Liver (tissue), 9 donors: ENCODE measurements around the gene METTL17. TPM values are rescaled to one million over a fixed set of nuclear protein-coding genes. Genes with fewer than 3 reads are reported as not detected.
A peak's percentile ranks its signal among the peaks of the same experiment; 100 is the strongest.
"Not testable (repeated sequence)": the region's sequence is repeated elsewhere in the genome, so short reads cannot be mapped to it uniquely, and the experiment has no call there.

Experiments
- DNase-seq: peaks from one replicate; pipeline ENCODE4 v3.0.0-alpha.2; 2017; ENCODE audit warnings: low spot score
- H3K27ac ChIP-seq, 2 donors: one replicate each; pipeline ENCODE4 v1.7.0; 2013; ENCODE audit warnings: inconsistent platforms in 2 of 2, low read length in 2 of 2, control low read depth in 1 of 2, low read depth in 1 of 2, mild to moderate bottlenecking in 1 of 2
- H3K27me3 ChIP-seq, 4 donors: one replicate each; pipeline versions ENCODE4 v1.6.1 to v1.7.0; 2013; ENCODE audit warnings: low read length in 3 of 4, inconsistent platforms in 1 of 4, mild to moderate bottlenecking in 1 of 4, moderate library complexity in 1 of 4; ENCODE audit not compliant: control insufficient read depth in 4 of 4, insufficient read depth in 4 of 4
- H3K36me3 ChIP-seq, 4 donors: one replicate each; pipeline versions ENCODE4 v1.6.1 to v1.7.0; 2013; ENCODE audit warnings: low read length in 3 of 4, mild to moderate bottlenecking in 3 of 4, low read depth in 1 of 4, moderate library complexity in 1 of 4; ENCODE audit not compliant: control insufficient read depth in 4 of 4, insufficient read depth in 3 of 4
- H3K4me1 ChIP-seq, 4 donors: one replicate each; pipeline versions ENCODE4 v1.6.1 to v1.7.0; 2013; ENCODE audit warnings: low read length in 3 of 4, mild to moderate bottlenecking in 3 of 4, moderate library complexity in 1 of 4; ENCODE audit not compliant: control insufficient read depth in 4 of 4, insufficient read depth in 4 of 4
- H3K4me3 ChIP-seq, 3 donors: one replicate each; pipeline versions ENCODE4 v1.6.1 to v1.7.0; 2013; ENCODE audit warnings: low read length in 3 of 3, control low read depth in 1 of 3, low read depth in 1 of 3, mild to moderate bottlenecking in 1 of 3
- H3K9ac ChIP-seq, 2 donors: one replicate each; pipeline ENCODE4 v1.7.0; 2013; ENCODE audit warnings: low read length in 2 of 2, mild to moderate bottlenecking in 2 of 2, moderate library complexity in 2 of 2, control low read depth in 1 of 2, low read depth in 1 of 2
- H3K9me3 ChIP-seq, 4 donors: one replicate each; pipeline versions ENCODE4 v1.6.1 to v1.7.0; 2013; ENCODE audit warnings: low read length in 3 of 4; ENCODE audit not compliant: control insufficient read depth in 4 of 4
- EGR1 ChIP-seq, 2 donors: IDR thresholded peaks; 2 replicates each; pipeline ENCODE4 v1.6.1; 2016 to 2018; ENCODE audit warnings: antibody characterized with exemption in 2 of 2, low read depth in 2 of 2
- FOXA1 ChIP-seq: IDR thresholded peaks from 2 replicates; pipeline ENCODE4 v1.6.1; 2016; ENCODE audit warnings: antibody characterized with exemption
- FOXA2 ChIP-seq: IDR thresholded peaks from 2 replicates; pipeline ENCODE4 v1.6.1; 2016; ENCODE audit warnings: antibody characterized with exemption
- GABPA ChIP-seq, 2 donors: IDR thresholded peaks in 1 of 2; conservative IDR thresholded peaks in 1 of 2; 2 replicates each; pipeline ENCODE4 v1.6.1; 2016; ENCODE audit warnings: antibody characterized with exemption in 2 of 2, mild to moderate bottlenecking in 1 of 2, moderate library complexity in 1 of 2
- HNF4A ChIP-seq, 2 donors: conservative IDR thresholded peaks; 2 replicates each; pipeline ENCODE4 v1.6.1; 2016; ENCODE audit warnings: antibody characterized with exemption in 2 of 2, mild to moderate bottlenecking in 2 of 2
- HNF4G ChIP-seq: IDR thresholded peaks from 2 replicates; pipeline ENCODE4 v1.6.1; 2016; ENCODE audit warnings: antibody characterized with exemption
- JUND ChIP-seq, 2 donors: IDR thresholded peaks; 2 replicates each; pipeline ENCODE4 v1.6.1; 2016; ENCODE audit warnings: antibody characterized with exemption in 2 of 2
- NR2F2 ChIP-seq: IDR thresholded peaks from 2 replicates; pipeline ENCODE4 v1.6.1; 2016; ENCODE audit warnings: antibody characterized with exemption
- RAD21 ChIP-seq, 2 donors: IDR thresholded peaks; 2 replicates each; pipeline ENCODE4 v1.6.1; 2016; ENCODE audit warnings: antibody characterized with exemption in 2 of 2, mild to moderate bottlenecking in 2 of 2
- SP1 ChIP-seq: IDR thresholded peaks from 2 replicates; pipeline ENCODE4 v1.6.1; 2018; ENCODE audit warnings: antibody characterized with exemption, mild to moderate bottlenecking
- TAF1 ChIP-seq: conservative IDR thresholded peaks from 2 replicates; pipeline ENCODE4 v1.6.1; 2016; ENCODE audit warnings: antibody characterized with exemption, mild to moderate bottlenecking
- YY1 ChIP-seq: IDR thresholded peaks from 2 replicates; pipeline ENCODE4 v1.6.1; 2016; ENCODE audit warnings: antibody characterized with exemption, mild to moderate bottlenecking
- WGBS: extraction: QIAGEN DNeasy Blood & Tissue Kit; methylation state at CpG from one replicate; pipeline ENCODE4 v1.1.7; 2013; 5-methylcytosine and 5-hydroxymethylcytosine counted together
- polyA plus RNA-seq, 2 donors: library from polyadenylated mRNA; stranded (reverse) in 1 of 2; unstranded in 1 of 2; fragments of 200-250 nt in 1 of 2; fragments of >200 nt in 1 of 2; fragmentation: Nextera tagmentation in 1 of 2; extraction: Ambion mirVana in 1 of 2; gene quantifications; one replicate each; pipeline versions ENCODE4 v1.2.1 to v1.2.3, GENCODE V29; 2013 to 2015
- total RNA-seq, 2 donors: library from RNA; depleted of rRNA; stranded (reverse); fragments of >200 nt; gene quantifications; one replicate each; pipeline ENCODE4 v1.2.3, GENCODE V29; 2014
- TF ChIP-seq, protein P1 (sequence below): IDR thresholded peaks from 2 replicates; pipeline ENCODE4 v1.6.1; 2016; ENCODE audit warnings: antibody characterized with exemption
- TF ChIP-seq, protein P2 (sequence below): IDR thresholded peaks from 2 replicates; pipeline ENCODE4 v1.6.1; 2016; ENCODE audit warnings: antibody characterized with exemption, mild to moderate bottlenecking
- TF ChIP-seq, protein P3 (sequence below): fragments of 150-350 bp; IDR thresholded peaks from 2 replicates; pipeline ENCODE4 v1.5.1; 2017; ENCODE audit warnings: improper control_type of control experiment, low read depth, low read length; ENCODE audit not compliant: missing input control
- TF ChIP-seq, protein P4 (sequence below): IDR thresholded peaks from 2 replicates; pipeline ENCODE4 v1.6.1; 2016; ENCODE audit warnings: antibody characterized with exemption
- TF ChIP-seq, protein P5 (sequence below): IDR thresholded peaks from 2 replicates; pipeline ENCODE4 v1.6.1; 2016; ENCODE audit warnings: antibody characterized with exemption
- donor health status: healthy.
- donor health status: healthy.
- donor health status: healthy.
- donor health status: healthy.
- donor health status: healthy.

METTL17 gene
- total and polyA plus RNA-seq, 4 donors, result 31.0 to 64.8 (median 47.3) TPM

DNA sequence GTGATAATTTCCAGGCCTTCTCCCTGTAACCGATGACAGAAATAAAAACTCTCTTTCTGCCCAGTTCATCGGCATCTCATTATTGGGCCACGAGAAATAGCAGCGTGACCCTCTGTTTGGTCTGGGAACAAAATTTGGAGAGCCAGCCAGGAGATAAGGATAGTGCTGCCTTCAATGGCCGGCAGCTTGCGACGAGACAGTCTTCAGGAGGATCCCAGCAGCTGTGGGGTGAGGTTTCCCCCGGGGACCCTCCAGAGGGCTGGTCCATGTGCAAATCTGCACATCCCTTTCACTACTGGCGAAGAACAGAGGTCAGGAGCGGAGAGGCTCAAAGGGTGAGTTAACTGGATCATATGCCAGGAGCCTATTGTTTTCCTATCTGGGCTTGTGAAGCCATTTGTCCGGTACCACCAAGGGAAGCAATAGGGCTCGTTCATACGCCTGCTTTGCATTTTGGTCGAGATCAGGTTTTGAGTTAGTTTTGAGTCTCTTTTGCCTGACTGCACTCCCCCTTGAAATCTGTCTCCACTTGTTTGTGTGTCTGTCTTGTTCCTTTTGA is 14.1 kb downstream of the METTL17 start:
- Histone ChIP-seq H3K27ac (peak overlapping the region in 1 of 2 donors; percentile 6), H3K4me1 (no peaks in the 10 kb centered on the region), H3K9ac (no peak overlapping the region), H3K4me3 (peak overlapping the region in 1 of 3 donors; percentile 16), H3K27me3 (no peaks in the 10 kb centered on the region), H3K9me3 (no peaks in the 10 kb centered on the region), H3K36me3 (no peaks in the 10 kb centered on the region)
- no peak for TF ChIP-seq FOXA1
- TF ChIP-seq SP1, result no peak
- no peak for TF ChIP-seq NR2F2
- TF ChIP-seq YY1, result no peak
- no peak for TF ChIP-seq HNF4G
- TF ChIP-seq HNF4A (conservative IDR thresholded peaks at IDR 0.05), result no peak
- TF ChIP-seq, protein P1, sequence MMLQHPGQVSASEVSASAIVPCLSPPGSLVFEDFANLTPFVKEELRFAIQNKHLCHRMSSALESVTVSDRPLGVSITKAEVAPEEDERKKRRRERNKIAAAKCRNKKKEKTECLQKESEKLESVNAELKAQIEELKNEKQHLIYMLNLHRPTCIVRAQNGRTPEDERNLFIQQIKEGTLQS, result no peak
- TF ChIP-seq RAD21 (IDR thresholded peaks at IDR 0.05), result no peak
- no peak for TF ChIP-seq JUND (IDR thresholded peaks at IDR 0.05)
- TF ChIP-seq TAF1, result no peak
- TF ChIP-seq FOXA2, result no peak
- TF ChIP-seq EGR1 (IDR thresholded peaks at IDR 0.05; ENCODE audit: low read depth in 2 of 2), result no peak
- TF ChIP-seq, protein P2, sequence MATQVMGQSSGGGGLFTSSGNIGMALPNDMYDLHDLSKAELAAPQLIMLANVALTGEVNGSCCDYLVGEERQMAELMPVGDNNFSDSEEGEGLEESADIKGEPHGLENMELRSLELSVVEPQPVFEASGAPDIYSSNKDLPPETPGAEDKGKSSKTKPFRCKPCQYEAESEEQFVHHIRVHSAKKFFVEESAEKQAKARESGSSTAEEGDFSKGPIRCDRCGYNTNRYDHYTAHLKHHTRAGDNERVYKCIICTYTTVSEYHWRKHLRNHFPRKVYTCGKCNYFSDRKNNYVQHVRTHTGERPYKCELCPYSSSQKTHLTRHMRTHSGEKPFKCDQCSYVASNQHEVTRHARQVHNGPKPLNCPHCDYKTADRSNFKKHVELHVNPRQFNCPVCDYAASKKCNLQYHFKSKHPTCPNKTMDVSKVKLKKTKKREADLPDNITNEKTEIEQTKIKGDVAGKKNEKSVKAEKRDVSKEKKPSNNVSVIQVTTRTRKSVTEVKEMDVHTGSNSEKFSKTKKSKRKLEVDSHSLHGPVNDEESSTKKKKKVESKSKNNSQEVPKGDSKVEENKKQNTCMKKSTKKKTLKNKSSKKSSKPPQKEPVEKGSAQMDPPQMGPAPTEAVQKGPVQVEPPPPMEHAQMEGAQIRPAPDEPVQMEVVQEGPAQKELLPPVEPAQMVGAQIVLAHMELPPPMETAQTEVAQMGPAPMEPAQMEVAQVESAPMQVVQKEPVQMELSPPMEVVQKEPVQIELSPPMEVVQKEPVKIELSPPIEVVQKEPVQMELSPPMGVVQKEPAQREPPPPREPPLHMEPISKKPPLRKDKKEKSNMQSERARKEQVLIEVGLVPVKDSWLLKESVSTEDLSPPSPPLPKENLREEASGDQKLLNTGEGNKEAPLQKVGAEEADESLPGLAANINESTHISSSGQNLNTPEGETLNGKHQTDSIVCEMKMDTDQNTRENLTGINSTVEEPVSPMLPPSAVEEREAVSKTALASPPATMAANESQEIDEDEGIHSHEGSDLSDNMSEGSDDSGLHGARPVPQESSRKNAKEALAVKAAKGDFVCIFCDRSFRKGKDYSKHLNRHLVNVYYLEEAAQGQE, result no peak
- no peak for TF ChIP-seq GABPA (IDR thresholded peaks at IDR 0.05 in 1 of 2, conservative IDR thresholded peaks at IDR 0.05 in 1 of 2)
- 78% methylated on average over 14 of the region's 14 CpGs for WGBS
- DNase-seq, result no peak

DNA sequence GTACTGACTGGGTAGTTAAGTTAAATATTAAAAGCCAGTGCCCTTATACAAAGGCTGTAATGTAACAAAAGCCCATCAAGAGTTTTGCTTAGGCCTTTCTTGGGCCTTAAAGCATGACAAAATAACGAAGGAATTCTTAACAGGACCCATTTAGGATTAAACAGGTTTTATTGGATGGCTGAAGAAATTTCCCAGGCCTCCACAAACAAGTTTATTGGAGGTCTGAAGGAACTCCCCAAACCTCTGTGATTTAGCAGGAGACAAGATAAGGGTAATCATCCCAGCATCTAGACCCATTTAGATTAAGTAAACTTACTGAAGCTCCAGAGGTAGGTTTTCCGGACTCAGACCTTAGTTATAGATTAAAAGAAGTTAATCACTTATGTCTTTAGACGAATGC is 19.9 kb downstream of the METTL17 start:
- not testable (repeated sequence) for H3K36me3 ChIP-seq, H3K27me3 ChIP-seq, H3K4me3 ChIP-seq, H3K4me1 ChIP-seq, DNase-seq, H3K9ac ChIP-seq, H3K9me3 ChIP-seq, H3K27ac ChIP-seq
- WGBS, result 71% methylated on average over 3 of the region's 3 CpGs

DNA sequence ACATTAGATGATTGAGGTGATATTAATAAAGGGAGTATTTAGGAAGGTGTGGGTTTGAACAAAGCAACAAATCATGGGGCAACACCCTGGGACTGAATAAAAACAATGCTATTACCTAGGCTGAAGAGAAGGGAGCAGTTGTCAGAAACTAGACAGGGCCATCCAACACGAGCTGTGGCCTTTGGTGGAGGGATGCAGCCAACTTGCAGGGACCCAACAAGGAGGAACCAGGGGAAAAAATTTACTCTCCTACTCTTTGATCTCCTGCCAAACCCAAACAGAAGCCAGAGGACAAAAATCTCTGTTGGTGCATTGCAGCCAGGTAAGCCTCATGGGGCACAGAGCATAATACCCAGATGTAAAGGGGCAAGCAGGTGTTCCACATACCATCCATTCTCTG is 21.4 kb downstream of the METTL17 start:
- no peaks in the 10 kb centered on the region for H3K27me3 ChIP-seq

More for the DNA sequence above, 21.4 kb downstream of the METTL17 start:
- no peak for DNase-seq
- H3K4me1 ChIP-seq, result peaks cover 0 to 8% (median 5%) of the 10 kb centered on the region in 4 donors
- H3K27ac ChIP-seq, result no peak overlapping the region
- H3K9ac ChIP-seq, result no peak overlapping the region
- WGBS, result 57% methylated on average over 1 of the region's 1 CpG
- H3K4me3 ChIP-seq, result no peak overlapping the region
- H3K9me3 ChIP-seq, result no peaks in the 10 kb centered on the region
- H3K36me3 ChIP-seq, result no peaks in the 10 kb centered on the region
- TF ChIP-seq, protein P3, sequence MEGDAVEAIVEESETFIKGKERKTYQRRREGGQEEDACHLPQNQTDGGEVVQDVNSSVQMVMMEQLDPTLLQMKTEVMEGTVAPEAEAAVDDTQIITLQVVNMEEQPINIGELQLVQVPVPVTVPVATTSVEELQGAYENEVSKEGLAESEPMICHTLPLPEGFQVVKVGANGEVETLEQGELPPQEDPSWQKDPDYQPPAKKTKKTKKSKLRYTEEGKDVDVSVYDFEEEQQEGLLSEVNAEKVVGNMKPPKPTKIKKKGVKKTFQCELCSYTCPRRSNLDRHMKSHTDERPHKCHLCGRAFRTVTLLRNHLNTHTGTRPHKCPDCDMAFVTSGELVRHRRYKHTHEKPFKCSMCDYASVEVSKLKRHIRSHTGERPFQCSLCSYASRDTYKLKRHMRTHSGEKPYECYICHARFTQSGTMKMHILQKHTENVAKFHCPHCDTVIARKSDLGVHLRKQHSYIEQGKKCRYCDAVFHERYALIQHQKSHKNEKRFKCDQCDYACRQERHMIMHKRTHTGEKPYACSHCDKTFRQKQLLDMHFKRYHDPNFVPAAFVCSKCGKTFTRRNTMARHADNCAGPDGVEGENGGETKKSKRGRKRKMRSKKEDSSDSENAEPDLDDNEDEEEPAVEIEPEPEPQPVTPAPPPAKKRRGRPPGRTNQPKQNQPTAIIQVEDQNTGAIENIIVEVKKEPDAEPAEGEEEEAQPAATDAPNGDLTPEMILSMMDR, result no peak
- TF ChIP-seq YY1 (no peak), JUND (IDR thresholded peaks at IDR 0.05) (no peak), GABPA (IDR thresholded peaks at IDR 0.05 in 1 of 2, conservative IDR thresholded peaks at IDR 0.05 in 1 of 2) (no peak), HNF4G (no peak), RAD21 (IDR thresholded peaks at IDR 0.05) (no peak), SP1 (no peak), EGR1 (IDR thresholded peaks at IDR 0.05; ENCODE audit: low read depth in 2 of 2) (no peak), HNF4A (conservative IDR thresholded peaks at IDR 0.05) (no peak)
- TF ChIP-seq, protein P4, sequence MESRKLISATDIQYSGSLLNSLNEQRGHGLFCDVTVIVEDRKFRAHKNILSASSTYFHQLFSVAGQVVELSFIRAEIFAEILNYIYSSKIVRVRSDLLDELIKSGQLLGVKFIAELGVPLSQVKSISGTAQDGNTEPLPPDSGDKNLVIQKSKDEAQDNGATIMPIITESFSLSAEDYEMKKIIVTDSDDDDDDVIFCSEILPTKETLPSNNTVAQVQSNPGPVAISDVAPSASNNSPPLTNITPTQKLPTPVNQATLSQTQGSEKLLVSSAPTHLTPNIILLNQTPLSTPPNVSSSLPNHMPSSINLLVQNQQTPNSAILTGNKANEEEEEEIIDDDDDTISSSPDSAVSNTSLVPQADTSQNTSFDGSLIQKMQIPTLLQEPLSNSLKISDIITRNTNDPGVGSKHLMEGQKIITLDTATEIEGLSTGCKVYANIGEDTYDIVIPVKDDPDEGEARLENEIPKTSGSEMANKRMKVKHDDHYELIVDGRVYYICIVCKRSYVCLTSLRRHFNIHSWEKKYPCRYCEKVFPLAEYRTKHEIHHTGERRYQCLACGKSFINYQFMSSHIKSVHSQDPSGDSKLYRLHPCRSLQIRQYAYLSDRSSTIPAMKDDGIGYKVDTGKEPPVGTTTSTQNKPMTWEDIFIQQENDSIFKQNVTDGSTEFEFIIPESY, result no peak
- TF ChIP-seq, protein P5, sequence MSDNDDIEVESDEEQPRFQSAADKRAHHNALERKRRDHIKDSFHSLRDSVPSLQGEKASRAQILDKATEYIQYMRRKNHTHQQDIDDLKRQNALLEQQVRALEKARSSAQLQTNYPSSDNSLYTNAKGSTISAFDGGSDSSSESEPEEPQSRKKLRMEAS, result no peak
- TF ChIP-seq, protein P1, result no peak
